BE2C (cell line): ENCODE data around the gene DIPK1B.

Experiments
- DNase-seq: peaks from one replicate; pipeline ENCODE4 v3.0.0-alpha.2; 2020
- H3K27me3 ChIP-seq: fragments of 250-450 bp; sonication (Bioruptor Pico); 2 replicates; pipeline ENCODE4 v1.5.1; 2020; ENCODE audit warnings: mild to moderate bottlenecking
- H3K36me3 ChIP-seq: fragments of 250-450 bp; sonication (Bioruptor Pico); 2 replicates; pipeline ENCODE4 v1.5.1; 2020; ENCODE audit warnings: mild to moderate bottlenecking
- H3K4me1 ChIP-seq: fragments of 250-450 bp; sonication (Bioruptor Pico); 2 replicates; pipeline ENCODE4 v1.5.1; 2020
- H3K4me3 ChIP-seq: 2 replicates; pipeline ENCODE4 v1.5.1; 2011; ENCODE audit warnings: low read depth, low read length
- H3K9me3 ChIP-seq: fragments of 250-450 bp; sonication (Bioruptor Pico); 2 replicates; pipeline ENCODE4 v1.5.1; 2020
- TF ChIP-seq, protein P1 (sequence below): IDR thresholded peaks from 2 replicates; pipeline ENCODE4 v1.5.1; 2012; ENCODE audit warnings: mild to moderate bottlenecking, low read depth, low read length

Gene DIPK1B

DNA sequence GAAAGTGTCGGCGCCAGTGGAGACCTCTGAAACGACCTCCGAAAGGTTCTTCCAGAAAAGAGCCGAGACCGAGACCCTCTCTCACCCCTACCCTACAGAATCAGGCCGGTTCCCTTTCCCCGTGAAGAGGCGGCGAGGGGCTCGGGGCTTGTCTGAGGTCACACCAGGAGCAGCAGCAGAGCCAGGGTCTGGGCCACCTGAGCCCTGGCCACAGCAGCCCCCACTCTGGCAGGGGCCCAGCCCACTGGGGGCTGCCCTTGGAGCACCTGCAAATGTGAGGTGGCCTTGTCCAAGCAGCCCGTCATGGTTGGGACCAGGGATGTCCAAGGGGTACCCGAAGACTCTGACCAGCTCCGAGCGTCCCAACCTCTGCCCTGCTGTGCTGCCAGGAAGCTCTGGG lies 34.3 kb upstream of the DIPK1B start:
- Histone ChIP-seq H3K4me1 (no peaks in the 10 kb centered on the region; the same call in 1 of the 2 replicates), H3K36me3 (no peaks in the 10 kb centered on the region), H3K27me3 (no peaks in the 10 kb centered on the region), H3K4me3 (no peak overlapping the region), H3K9me3 (no peaks in the 10 kb centered on the region)
- no peak for DNase-seq
- TF ChIP-seq, protein P1, sequence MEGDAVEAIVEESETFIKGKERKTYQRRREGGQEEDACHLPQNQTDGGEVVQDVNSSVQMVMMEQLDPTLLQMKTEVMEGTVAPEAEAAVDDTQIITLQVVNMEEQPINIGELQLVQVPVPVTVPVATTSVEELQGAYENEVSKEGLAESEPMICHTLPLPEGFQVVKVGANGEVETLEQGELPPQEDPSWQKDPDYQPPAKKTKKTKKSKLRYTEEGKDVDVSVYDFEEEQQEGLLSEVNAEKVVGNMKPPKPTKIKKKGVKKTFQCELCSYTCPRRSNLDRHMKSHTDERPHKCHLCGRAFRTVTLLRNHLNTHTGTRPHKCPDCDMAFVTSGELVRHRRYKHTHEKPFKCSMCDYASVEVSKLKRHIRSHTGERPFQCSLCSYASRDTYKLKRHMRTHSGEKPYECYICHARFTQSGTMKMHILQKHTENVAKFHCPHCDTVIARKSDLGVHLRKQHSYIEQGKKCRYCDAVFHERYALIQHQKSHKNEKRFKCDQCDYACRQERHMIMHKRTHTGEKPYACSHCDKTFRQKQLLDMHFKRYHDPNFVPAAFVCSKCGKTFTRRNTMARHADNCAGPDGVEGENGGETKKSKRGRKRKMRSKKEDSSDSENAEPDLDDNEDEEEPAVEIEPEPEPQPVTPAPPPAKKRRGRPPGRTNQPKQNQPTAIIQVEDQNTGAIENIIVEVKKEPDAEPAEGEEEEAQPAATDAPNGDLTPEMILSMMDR = no peak

DNA sequence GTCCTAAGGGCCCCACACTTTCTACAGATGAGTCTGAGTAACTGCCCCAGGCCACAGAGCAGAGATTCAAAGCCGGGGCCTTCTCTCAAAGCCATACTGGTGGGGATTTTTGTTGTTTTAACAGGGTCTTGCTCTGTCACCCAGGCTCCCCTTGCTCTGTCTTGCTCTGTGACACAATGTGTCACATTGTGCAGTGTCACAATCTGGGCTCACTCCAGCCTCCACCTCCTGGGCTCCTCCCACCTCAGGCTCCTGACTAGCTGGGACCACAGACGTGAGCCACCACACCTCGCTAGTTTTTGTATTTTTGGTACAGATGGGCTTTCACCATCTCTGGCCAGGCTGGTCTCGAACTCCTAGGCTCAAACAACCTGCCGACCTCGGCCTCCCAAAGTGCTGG lies 33.7 kb upstream of the DIPK1B start:
- Histone ChIP-seq H3K4me1 (no peaks in the 10 kb centered on the region; the same call in 1 of the 2 replicates), H3K9me3 (no peaks in the 10 kb centered on the region), H3K27me3 (no peaks in the 10 kb centered on the region), H3K4me3 (no peak overlapping the region), H3K36me3 (no peaks in the 10 kb centered on the region)
- TF ChIP-seq, protein P1 = no peak
- DNase-seq = no peak

DNA sequence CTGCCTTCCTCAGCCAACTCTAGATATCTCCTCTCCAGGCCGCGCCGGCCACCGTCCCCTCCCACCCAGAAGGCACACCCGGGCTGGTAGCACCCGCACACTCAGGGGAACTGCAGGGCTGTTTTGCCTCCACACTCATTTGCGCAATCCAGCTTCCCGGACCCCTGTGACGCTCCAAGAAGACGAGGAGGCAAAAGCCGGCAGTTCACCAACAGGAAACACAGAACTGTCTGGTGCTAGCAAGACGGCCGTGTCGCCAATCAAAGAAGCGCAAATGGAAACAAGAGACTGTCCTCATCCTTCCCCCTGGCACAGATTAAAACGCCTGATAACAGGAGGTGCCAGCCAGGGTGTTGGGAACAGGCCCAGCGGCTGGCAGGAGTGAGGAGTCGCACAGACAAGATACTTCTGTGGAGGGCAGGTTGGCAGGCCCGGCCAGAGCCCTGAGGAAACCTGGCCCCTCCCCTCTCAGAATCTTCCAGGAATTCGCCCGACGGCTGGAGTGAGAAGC lies 32.9 kb upstream of the DIPK1B start:
- Histone ChIP-seq H3K36me3 (no peaks in the 10 kb centered on the region), H3K9me3 (no peaks in the 10 kb centered on the region), H3K27me3 (no peaks in the 10 kb centered on the region), H3K4me3 (no peak overlapping the region), H3K4me1 (no peaks in the 10 kb centered on the region; the same call in 1 of the 2 replicates)
- TF ChIP-seq, protein P1 = no peak
- DNase-seq = no peak

DNA sequence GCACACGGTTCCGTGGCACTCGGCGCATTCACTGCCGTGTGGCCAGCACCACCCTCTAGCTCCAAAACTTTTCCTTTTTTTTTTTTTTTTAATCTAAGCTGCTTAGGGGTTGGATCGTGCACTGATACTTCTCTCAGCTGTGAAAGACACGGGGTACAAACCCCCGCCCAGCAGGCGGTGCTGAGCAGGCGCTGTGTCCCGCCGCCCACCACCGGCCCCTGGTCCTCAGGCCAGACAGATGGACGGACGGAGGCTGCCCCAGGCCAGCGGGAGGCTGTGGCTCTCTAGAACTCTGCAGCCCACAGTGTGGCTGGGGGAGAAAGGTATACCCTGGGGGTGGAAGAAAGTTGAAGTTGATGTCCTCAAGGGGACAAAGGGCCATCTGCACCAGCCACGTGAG lies 31.3 kb upstream of the DIPK1B start:
- TF ChIP-seq, protein P1 = no peak
- no peaks in the 10 kb centered on the region for H3K9me3 ChIP-seq
- peaks cover 2% of the 10 kb centered on the region for H3K4me1 ChIP-seq
- H3K36me3 ChIP-seq = no peaks in the 10 kb centered on the region
- no peak overlapping the region for H3K4me3 ChIP-seq
- H3K27me3 ChIP-seq = no peaks in the 10 kb centered on the region
- no peak for DNase-seq

DNA sequence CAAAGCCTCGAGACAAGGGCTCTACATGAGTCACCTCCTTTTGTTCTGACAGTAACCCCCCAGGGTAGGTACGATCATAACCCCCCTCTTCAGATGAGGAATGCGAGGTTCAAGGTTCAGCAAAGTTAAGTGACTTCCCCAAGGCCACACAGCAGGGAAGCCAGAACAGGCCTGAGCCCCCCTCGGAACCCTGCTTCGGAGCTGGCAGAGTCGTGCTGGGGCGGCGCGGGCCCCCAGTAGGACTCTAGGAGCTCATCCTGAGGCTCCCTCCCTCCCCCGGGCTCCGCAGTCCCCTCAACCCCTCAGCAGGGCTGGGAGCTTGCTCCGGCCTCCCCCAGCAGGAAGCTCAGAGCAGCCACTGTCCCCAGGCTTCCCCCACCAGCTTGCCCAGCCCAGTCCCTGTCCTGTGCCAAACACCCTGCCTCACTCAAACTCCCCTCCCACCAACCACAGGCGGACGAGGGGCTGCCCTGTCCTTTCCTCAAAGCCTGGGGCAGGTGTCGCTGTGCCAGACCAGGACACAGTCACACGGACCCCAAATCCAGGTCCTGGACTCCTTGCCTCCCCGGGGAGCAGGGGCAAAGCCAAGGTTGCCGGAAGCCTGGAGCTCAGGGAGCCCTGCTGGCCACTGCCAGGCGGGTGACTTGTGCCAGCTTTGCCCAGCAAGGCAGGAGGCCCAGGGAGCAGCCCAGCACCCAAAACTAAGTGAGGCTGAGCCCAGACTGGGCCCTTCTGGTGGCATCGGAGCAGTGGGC lies 30.2 kb upstream of the DIPK1B start:
- no peaks in the 10 kb centered on the region for H3K36me3 ChIP-seq
- peaks cover 3% of the 10 kb centered on the region for H3K4me1 ChIP-seq
- TF ChIP-seq, protein P1 = no peak
- H3K27me3 ChIP-seq = no peaks in the 10 kb centered on the region
- no peaks in the 10 kb centered on the region for H3K9me3 ChIP-seq
- H3K4me3 ChIP-seq = no peak overlapping the region
- no peak for DNase-seq

DNA sequence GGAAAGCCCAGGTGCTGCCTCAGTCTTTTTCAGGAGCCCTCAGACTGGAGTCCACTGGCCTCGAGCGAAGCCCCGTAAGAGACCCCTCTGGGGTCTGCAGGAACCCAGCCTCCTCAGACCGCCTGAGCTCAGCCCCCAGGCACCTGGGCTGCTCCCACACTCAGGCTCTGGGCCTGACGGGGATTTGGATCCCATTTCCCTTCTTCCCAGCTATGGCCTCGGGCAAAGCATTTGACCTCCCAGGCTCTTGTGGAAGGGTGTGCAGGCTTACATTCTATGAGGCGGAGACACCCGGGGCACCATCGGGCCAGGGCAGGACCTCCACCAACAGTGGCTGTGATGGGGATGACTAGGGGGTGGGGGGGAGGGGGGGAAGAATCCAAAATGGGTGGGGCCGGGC lies 29.7 kb upstream of the DIPK1B start:
- no peak for DNase-seq
- Histone ChIP-seq H3K36me3 (no peaks in the 10 kb centered on the region), H3K4me1 (peaks cover 5% of the 10 kb centered on the region), H3K9me3 (no peaks in the 10 kb centered on the region), H3K4me3 (no peak overlapping the region), H3K27me3 (no peaks in the 10 kb centered on the region)
- TF ChIP-seq, protein P1 = no peak
